ENCODE results near the gene RARA. TPM values are rescaled to one million over a fixed set of nuclear protein-coding genes. Genes with fewer than 3 reads are reported as not detected.

Gene RARA
- total RNA-seq, 2 experiments from 2014 or later = 34.7 to 36.2 TPM

- H3K4me3 Mint-ChIP-seq = peak overlapping the region; percentile 98
- no peak for ATAC-seq
- DNase-seq = peak; percentile 73
- peaks cover 71% of the 10 kb centered on the region for H3K4me1 Mint-ChIP-seq (ENCODE audit: low read depth)
- no peaks in the 10 kb centered on the region for H3K9me3 Mint-ChIP-seq
- intact Hi-C loops (cut with micrococcal nuclease) = no loop called here
- peak overlapping the region; percentile 99 for H3K27ac Mint-ChIP-seq
- TF ChIP-seq CTCF (IDR thresholded peaks at IDR 0.05) = peak; percentile 79
- peaks cover 6% of the 10 kb centered on the region for H3K36me3 Mint-ChIP-seq (ENCODE audit: low read depth)
- ChIA-PET POLR2A (interaction anchor here (0.7 to 4.1 kb wide), 9 partner anchors 9 to 219 kb away, joined by 3 to 22 read pairs (median 4); partner anchors contain the start of gene CDC6), CTCF (interaction anchor here (0.9 to 42.0 kb wide), 15 partner anchors 9 to 243 kb away, joined by 3 to 780 read pairs (median 6); partner anchors contain the start of gene WIPF2)
- no peaks in the 10 kb centered on the region for H3K27me3 Mint-ChIP-seq
These were observed 8.4 kb downstream of the RARA start for GRCh38 chr17:40317345-40317873.

GRCh38 chr17:40317880-40318829 is 9.2 kb downstream of the RARA start:
- peaks cover 8% of the 10 kb centered on the region for H3K36me3 Mint-ChIP-seq (ENCODE audit: low read depth)
- DNase-seq = peak; percentile 95
- POLR2A ChIA-PET = interaction anchor here (0.7 to 11.5 kb wide), 13 partner anchors 8 to 54 kb away, joined by 3 to 101 read pairs (median 4); partner anchors contain the start of genes CDC6 and RARA

GRCh38 chr17:40318830-40319391 is 9.9 kb downstream of the RARA start:
- Mint-ChIP-seq H3K4me3 (peak overlapping the region; percentile 98), H3K36me3 (ENCODE audit: low read depth) (peaks cover 8% of the 10 kb centered on the region), H3K27me3 (no peaks in the 10 kb centered on the region), H3K27ac (peak overlapping the region; percentile 99), H3K4me1 (ENCODE audit: low read depth) (peaks cover 76% of the 10 kb centered on the region), H3K9me3 (no peaks in the 10 kb centered on the region)
- ChIA-PET CTCF (interaction anchor here (0.6 to 42.0 kb wide), 6 partner anchors 8 to 240 kb away, joined by 3 to 780 read pairs (median 8); no protein-coding TSS in a partner anchor), POLR2A (interaction anchor here (1.0 to 11.5 kb wide), 9 partner anchors 11 to 53 kb away, joined by 3 to 101 read pairs (median 4); partner anchors contain the start of genes CDC6 and RARA)
- intact Hi-C loops (cut with micrococcal nuclease) = no loop called here
- peak; percentile 43 for DNase-seq
- ATAC-seq = no peak
- TF ChIP-seq CTCF (IDR thresholded peaks at IDR 0.05) = no peak

More at GRCh38 chr17:40317880-40318829, 9.2 kb downstream of the RARA start:
- Mint-ChIP-seq H3K27ac (peak overlapping the region; percentile 99), H3K27me3 (no peaks in the 10 kb centered on the region), H3K4me3 (peak overlapping the region; percentile 98), H3K9me3 (no peaks in the 10 kb centered on the region), H3K4me1 (ENCODE audit: low read depth) (peaks cover 77% of the 10 kb centered on the region)
- peak; percentile 68 for ATAC-seq
- intact Hi-C loops (cut with micrococcal nuclease) = no loop called here
- no peak for TF ChIP-seq CTCF (IDR thresholded peaks at IDR 0.05)
- CTCF ChIA-PET = interaction anchor here (1.2 to 42.0 kb wide), 14 partner anchors 8 to 221 kb away, joined by 3 to 780 read pairs (median 9); partner anchors contain the start of gene WIPF2

- intact Hi-C loops (cut with micrococcal nuclease) = no loop called here
- peaks cover 8% of the 10 kb centered on the region for H3K36me3 Mint-ChIP-seq (ENCODE audit: low read depth)
- no peak for TF ChIP-seq CTCF (IDR thresholded peaks at IDR 0.05)
- ATAC-seq = no peak
- H3K9me3 Mint-ChIP-seq = no peaks in the 10 kb centered on the region
- H3K4me1 Mint-ChIP-seq (ENCODE audit: low read depth) = peaks cover 75% of the 10 kb centered on the region
- POLR2A ChIA-PET = interaction anchor here (0.7 to 11.5 kb wide), 14 partner anchors 9 to 242 kb away, joined by 3 to 101 read pairs (median 3); partner anchors contain the start of gene RARA
- peak; percentile 81 for DNase-seq
- CTCF ChIA-PET = interaction anchor here (1.4 to 42.0 kb wide), 4 partner anchors 9 to 31 kb away, joined by 3 to 780 read pairs (median 12); no protein-coding TSS in a partner anchor
- H3K27me3 Mint-ChIP-seq = no peaks in the 10 kb centered on the region
- H3K4me3 Mint-ChIP-seq = peak overlapping the region; percentile 98
- peak overlapping the region; percentile 99 for H3K27ac Mint-ChIP-seq
These were observed 10.9 kb downstream of the RARA start for GRCh38 chr17:40319651-40320540.

Measured in activated CD8-positive, alpha-beta T cell treated with anti-CD3 and anti-CD28 coated beads for 36 hours (primary cell).